Ishikawa (cell line): ENCODE results near the gene PRKCB.

Experiments used
- CEBPB ChIP-seq: IDR thresholded peaks from 2 replicates; pipeline ENCODE4 v1.6.1; 2012
- MAX ChIP-seq: IDR thresholded peaks from 2 replicates; pipeline ENCODE4 v1.6.1; 2012
- RAD21 ChIP-seq: IDR thresholded peaks from 2 replicates; pipeline ENCODE4 v1.6.1; 2012; ENCODE audit warnings: low read depth
- TCF12 ChIP-seq: IDR thresholded peaks from 2 replicates; pipeline ENCODE4 v1.6.1; 2012; ENCODE audit warnings: low read depth
- YY1 ChIP-seq: IDR thresholded peaks from 2 replicates; pipeline ENCODE4 v1.6.1; 2012; ENCODE audit warnings: low read depth

GRCh38 chr16:24035127-24035842 lies 199.5 kb downstream of the PRKCB start:
- TF ChIP-seq MAX (no peak), CEBPB (no peak), RAD21 (no peak), YY1 (no peak), TCF12 (no peak)
